ENCODE data around the gene JAG2. TPM values are rescaled to one million over a fixed set of nuclear protein-coding genes. Genes with fewer than 3 reads are reported as not detected.

Gene JAG2
- total RNA-seq, 6 experiments from 2014 or later, result 1.1 to 3.5 (median 1.2) TPM

DNA sequence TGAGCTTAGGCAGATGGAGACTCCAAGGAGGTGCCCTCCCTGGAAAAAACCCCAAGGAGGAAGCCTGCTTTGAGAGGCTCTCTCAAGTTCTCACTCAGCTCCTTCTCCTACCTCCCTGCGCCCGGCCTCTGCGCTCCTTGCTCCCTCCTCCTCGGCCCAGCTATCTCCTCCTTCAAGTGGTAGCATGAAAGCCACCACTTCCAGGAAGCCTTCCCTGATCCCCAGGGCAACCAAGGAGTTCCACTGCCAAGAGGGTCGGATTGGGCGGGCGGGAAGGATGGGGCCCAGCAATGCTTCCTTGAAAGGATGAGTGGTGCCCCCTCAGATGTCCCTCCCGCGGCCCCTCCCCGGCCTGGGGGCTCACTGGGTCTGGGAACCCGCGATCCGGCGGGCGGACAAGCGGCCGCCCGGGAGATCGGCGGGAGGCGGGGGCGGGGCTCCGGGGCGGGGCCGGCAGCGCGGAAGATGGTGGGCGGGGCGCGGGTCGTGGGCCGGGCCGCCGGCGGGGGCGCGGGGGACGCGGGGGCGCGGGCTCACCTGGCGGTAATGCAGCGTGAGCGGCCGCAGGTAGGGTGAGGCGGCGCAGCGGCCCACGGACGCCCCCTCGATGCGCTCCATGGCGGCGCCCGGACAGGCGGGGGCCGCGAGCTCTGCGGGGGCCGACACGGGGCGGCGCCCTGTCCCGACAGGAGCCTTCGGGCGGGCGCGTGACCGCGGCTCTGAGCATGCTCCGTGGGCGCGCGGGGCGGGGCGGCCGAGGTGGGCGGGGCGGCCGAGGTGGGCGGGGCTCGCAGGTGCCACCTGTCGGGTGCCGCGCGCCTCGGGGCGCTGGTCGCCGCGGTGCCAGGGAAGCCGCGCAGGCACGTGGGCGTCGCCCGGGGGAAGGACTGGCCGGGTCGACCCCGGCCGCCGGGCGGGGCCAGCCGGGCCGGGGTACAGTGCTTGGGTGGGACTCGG, 12.3 kb upstream of the JAG2 start, which contains the start of gene NUDT14:
NUDT14 (minus strand) TSS at position 721 of the 957 bp plus-strand sequence; CDS start at position 618, 103 bp downstream.
- Histone ChIP-seq H3K9me3 (no peaks in the 10 kb centered on the region), H3K36me3 (no peaks in the 10 kb centered on the region), H3K27me3 (no peaks in the 10 kb centered on the region), H3K27ac (peak within 1 kb of the TSS in 1 of 3 donors; percentile 29), H3K4me1 (no peaks in the 10 kb centered on the region), H3K4me3 (peak within 1 kb of the TSS; percentile 52 to 66 (median 52))
- ATAC-seq (peak; percentile 84 to 91 (median 88)), DNase-seq (peak; percentile 84 to 88 (median 87))
- WGBS (ENCODE audit: insufficient coverage, low coverage, low lambda C conversion rate, missing lambda C conversion rate), result 9% methylated on average over 15 of the region's 106 CpGs
- TF ChIP-seq, protein P1, sequence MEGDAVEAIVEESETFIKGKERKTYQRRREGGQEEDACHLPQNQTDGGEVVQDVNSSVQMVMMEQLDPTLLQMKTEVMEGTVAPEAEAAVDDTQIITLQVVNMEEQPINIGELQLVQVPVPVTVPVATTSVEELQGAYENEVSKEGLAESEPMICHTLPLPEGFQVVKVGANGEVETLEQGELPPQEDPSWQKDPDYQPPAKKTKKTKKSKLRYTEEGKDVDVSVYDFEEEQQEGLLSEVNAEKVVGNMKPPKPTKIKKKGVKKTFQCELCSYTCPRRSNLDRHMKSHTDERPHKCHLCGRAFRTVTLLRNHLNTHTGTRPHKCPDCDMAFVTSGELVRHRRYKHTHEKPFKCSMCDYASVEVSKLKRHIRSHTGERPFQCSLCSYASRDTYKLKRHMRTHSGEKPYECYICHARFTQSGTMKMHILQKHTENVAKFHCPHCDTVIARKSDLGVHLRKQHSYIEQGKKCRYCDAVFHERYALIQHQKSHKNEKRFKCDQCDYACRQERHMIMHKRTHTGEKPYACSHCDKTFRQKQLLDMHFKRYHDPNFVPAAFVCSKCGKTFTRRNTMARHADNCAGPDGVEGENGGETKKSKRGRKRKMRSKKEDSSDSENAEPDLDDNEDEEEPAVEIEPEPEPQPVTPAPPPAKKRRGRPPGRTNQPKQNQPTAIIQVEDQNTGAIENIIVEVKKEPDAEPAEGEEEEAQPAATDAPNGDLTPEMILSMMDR (IDR thresholded peaks at IDR 0.05), result peak in 1 of 4 donors; percentile 7
- peak; percentile 36 for TF ChIP-seq POLR2A (IDR thresholded peaks at IDR 0.05)
- intact Hi-C loops (cut with DNase I), result no loop called here

DNA sequence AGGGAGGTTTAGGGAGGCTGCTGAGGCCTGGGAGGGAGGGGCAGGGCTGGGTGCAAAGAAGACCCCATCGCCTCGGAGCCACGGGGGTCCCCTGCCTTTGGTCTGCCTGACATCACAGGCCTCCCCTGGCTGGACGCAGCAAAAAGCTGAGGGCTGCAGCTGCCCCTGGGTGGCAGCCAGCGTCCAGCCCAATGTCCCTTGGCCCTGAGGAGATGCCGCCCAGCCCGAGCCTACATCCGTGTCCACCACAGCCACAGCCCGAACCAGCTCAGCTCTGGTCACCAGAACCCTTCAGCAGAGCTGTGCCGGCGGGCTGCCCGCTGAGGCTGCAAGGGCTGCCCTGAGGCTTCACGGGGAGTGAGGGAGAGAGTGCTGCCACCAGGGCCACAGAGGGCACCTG, 10.6 kb upstream of the JAG2 start:
- DNase-seq, result no peak
- H3K4me1 ChIP-seq, result no peaks in the 10 kb centered on the region
- no peak overlapping the region for H3K27ac ChIP-seq
- no peaks in the 10 kb centered on the region for H3K9me3 ChIP-seq
- H3K4me3 ChIP-seq, result no peak overlapping the region
- intact Hi-C loops (cut with DNase I), result no loop called here
- no peak for ATAC-seq
- no peak for TF ChIP-seq POLR2A (IDR thresholded peaks at IDR 0.05)
- TF ChIP-seq, protein P1 (IDR thresholded peaks at IDR 0.05), result no peak
- H3K27me3 ChIP-seq, result no peaks in the 10 kb centered on the region
- WGBS (ENCODE audit: insufficient coverage, low coverage, low lambda C conversion rate, missing lambda C conversion rate), result no CpG with 5 or more reads among the region's 13 CpGs
- H3K36me3 ChIP-seq, result no peaks in the 10 kb centered on the region

DNA sequence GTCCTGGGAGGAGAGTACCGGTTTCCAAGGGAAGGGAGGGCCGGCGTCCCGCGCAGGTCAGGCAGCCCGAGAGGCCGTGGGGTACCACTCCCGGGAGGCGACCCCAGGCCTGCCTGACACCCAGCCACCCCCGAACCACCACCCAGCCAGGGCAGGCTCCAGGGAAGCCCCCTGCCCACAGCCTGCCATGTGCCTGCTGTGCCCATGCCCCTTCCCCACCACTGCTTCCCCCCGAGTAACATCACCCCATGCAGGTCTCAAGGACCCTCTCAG, 10.2 kb upstream of the JAG2 start:
- Histone ChIP-seq H3K27me3 (no peaks in the 10 kb centered on the region), H3K27ac (no peak overlapping the region), H3K36me3 (no peaks in the 10 kb centered on the region), H3K4me1 (no peaks in the 10 kb centered on the region), H3K9me3 (no peaks in the 10 kb centered on the region), H3K4me3 (no peak overlapping the region)
- 100% methylated on average over 3 of the region's 11 CpGs for WGBS (ENCODE audit: insufficient coverage, low coverage, low lambda C conversion rate, missing lambda C conversion rate)
- no peak for ATAC-seq
- DNase-seq, result no peak
- TF ChIP-seq, protein P1 (IDR thresholded peaks at IDR 0.05), result no peak
- TF ChIP-seq POLR2A (IDR thresholded peaks at IDR 0.05), result no peak
- intact Hi-C loops (cut with DNase I), result no loop called here

DNA sequence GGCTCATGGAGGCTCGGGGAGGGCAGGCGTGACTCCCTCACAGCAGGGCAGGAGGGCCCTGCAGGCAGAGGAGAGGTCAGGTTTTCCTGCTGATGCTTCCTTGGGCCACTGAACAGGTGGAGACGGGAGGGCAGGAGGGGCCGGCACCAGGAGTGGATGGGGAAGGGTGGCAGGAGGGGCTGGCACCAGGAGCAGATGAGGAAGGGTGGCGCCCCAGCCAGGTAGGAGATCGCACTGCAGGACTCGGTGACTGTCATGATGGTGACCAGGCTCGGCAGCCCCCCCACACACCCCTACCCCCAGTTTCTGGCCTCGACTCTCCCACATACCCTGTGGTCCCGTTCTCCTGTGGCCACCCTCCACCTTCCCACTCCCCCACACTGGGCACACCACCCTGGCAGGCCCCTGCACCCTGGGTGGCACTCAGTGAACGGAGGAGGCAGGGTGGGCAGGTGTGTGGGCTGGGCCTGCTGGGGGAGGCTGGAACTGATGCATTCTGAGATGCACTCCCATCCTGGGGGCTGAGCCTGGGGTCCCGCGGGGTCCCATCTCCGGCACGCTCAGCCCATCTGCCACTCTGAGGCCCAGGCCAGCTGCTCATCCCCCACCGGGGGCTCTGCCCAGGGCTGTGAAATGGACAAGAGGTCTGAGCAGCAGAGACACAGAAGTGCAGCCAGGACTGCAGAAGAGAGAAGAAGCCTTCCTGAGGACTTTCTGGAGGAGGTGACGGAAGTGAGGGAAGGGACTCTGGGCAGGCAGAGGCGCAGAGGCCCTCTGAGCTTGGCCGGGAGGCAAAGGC, 9.7 kb upstream of the JAG2 start:
- WGBS (ENCODE audit: insufficient coverage, low coverage, low lambda C conversion rate, missing lambda C conversion rate), result 94% methylated on average over 5 of the region's 19 CpGs
- TF ChIP-seq, protein P1 (IDR thresholded peaks at IDR 0.05), result no peak
- no peak for TF ChIP-seq POLR2A (IDR thresholded peaks at IDR 0.05)
- Histone ChIP-seq H3K4me3 (no peak overlapping the region), H3K4me1 (no peaks in the 10 kb centered on the region), H3K27me3 (no peaks in the 10 kb centered on the region), H3K36me3 (no peaks in the 10 kb centered on the region), H3K9me3 (no peaks in the 10 kb centered on the region), H3K27ac (no peak overlapping the region)
- no peak for ATAC-seq
- DNase-seq, result no peak
- intact Hi-C loops (cut with DNase I), result no loop called here
